ENCODE measurements around the gene PLEKHA4.
"Not testable (repeated sequence)": the region's sequence is repeated elsewhere in the genome, so short reads cannot be mapped to it uniquely, and the experiment has no call there.

PLEKHA4 gene

DNA sequence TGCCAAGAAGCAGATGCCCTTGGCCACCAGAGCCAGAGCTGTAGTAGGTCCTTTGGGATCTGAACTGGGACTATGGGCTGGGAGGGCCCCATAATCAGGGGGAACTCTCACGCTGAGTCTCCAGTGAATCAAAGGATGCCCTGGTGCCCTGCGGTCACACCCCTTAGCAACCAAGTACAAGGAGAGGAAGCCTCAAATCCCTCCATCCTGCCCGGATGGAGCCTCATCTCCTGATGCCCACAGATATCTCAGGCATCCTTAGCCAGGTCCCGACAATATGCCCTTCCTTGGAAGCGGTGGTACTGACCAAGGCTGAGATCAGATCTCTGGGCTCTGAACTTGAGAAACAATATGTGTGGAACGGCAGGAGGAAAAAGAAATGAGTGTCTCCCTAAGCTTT is 1.7 kb downstream of the PLEKHA4 start:
- DNase-seq (ENCODE audit: low read depth in 1 of 2, low spot score in 1 of 2), result no peak

DNA sequence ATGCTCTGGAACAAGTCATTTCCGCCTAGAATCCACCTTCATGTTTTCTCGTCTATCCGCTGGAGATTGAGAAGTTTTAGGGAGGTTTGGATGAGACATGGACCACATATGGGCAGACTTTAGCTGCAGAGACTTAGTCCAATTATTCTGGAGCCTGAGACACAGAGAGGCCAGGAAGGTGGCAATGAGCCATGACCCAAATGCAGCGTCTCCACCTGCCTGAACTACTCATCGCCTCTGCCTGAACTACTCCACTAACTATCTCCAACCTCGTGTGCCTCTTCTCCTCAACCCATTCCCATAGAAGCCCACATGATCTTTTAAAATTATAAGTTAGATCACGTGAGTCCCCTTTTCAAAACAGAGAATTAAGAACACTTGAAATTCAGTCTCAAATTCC is 5.6 kb downstream of the PLEKHA4 start:
- DNase-seq (ENCODE audit: low read depth in 1 of 2, low spot score in 1 of 2), result no peak

DNA sequence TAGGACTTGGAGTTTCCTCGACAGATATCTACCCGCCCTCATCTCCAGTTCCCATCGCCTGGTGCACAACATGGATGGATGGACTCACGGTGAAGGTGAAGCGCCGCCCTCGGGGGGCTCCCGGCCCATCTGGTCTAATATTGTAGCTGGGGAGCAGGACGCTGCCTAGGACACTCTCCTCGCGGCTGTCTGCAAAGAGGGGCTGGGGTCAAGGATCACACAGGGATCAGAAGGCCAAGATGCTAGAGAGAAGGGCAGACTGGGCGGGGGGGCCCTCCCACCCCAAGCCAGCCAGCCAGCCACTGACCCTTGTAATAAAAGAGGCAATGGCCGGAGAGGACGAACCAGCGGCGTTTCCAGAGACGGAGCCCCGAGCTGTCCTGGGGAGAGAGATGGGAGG is 7.1 kb downstream of the PLEKHA4 start:
- DNase-seq (ENCODE audit: low read depth in 1 of 2, low spot score in 1 of 2), result no peak

DNA sequence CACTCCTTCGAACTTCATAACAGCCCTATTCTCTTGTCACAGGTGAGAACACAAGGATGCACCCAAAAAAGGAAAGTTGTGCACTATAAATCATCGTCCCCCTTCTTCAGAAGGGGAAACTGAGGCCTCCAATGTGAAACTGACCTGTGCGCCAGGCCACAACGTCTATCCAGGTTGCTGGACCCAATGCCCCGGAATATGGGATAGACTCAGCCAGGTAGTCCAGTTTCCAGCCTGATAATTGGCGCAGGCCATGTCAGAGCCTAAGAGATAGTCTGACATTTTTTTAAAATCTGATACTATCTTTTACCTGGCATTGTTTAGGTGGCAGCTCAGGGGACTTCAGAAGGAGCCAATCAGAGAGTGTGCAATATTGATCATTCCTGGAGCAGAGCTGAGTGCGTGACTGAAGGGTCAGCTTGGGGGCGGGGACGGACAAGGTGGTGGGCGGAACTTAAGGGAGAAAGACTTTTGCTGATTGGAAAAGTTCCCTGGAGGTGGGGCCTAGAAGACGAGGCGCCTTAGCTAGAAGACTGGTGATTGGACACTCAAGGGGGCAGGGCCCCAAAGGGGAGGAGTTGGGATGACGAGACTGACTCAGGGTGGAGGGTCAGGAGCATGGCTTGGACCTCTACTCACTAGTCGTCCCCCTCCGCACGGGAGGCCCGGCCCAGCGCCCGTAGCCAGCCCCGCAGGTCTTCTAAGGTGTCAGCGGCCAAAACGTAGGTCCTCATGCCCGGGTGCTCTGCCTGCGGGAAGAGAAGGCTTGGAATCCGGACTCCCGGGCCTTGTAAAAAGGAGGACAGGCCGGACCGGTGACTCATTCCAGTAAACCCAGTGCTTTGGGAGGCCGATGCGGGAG is 8.5 kb downstream of the PLEKHA4 start:
- DNase-seq (ENCODE audit: low read depth in 1 of 2, low spot score in 1 of 2), result no peak

DNA sequence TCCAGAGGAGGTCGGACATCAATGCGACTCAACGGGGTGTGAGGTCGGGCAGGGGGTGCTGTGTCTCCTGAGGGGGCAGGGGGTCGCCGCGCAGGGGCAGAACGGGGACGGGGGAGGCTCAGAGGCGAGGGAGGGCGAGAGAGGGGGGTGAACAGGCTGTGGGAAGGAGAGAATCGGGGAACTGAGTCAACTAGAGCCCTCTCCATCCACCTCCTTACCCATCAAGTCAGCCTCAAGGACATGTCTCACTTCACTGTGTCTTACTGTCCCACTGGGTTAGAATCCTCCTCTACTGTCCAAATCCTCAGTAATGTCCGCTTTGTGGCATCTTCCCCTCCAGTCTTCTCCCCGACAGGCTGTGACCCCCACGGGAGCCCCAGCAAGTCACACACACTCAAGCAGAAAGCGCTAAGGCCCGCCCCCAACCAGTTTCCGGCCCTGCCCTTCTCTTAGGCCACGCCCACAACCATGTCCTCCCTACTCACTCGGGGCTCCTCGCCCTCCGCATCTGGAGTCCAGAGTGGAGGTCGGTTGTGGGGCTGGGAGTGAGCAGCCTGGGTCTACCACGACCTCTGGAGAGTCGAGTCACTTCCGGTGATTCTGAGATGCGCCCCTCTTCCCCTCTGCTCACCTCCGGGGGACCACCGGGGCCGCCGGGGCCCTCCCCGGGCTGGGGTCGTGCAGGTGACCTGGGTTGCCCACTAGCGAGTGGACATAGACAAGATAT is 9.3 kb downstream of the PLEKHA4 start:
- DNase-seq (ENCODE audit: low read depth in 1 of 2, low spot score in 1 of 2), result peak; percentile 51 to 58

DNA sequence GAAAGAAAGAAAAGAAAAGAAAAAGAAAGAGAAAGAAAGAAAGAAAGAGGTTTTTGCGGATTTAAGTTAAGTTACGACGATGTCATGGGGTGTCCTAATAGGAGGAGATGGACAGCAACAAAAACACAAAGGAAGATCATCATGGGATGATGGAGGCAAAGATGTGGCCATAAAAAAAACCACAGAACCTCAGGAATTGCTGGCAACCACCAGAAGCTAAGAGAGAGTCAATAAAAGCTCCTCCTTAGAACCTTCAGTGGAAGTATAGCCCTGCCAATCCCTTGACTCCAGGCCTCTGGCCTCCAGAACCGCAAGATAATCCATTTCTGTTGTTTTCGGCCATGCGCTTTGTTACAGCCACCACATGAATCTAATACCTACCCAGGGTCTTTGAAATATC is 11.5 kb downstream of the PLEKHA4 start:
- no peak for DNase-seq (ENCODE audit: low read depth in 1 of 2, low spot score in 1 of 2)

DNA sequence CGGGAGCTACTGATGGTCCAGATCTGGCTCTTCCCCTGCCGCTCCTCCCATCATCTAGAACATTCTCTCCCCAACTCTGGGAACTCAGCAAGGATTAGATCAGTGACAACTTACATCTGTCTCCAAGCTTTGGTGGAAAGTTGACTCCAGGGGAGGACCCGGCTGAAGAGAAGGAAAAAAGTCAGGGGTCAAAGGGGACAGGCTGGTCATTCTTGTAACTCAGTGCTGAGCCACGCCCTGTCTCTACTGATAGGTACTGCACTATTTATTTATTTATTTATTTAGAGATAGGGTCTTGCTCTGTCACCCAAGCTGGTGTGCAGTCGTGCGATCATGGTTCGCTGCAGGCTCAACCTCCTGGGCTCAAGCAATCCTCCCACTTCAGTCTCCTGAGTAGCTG is 14.3 kb downstream of the PLEKHA4 start:
- DNase-seq (ENCODE audit: low read depth in 1 of 2, low spot score in 1 of 2), result no peak

DNA sequence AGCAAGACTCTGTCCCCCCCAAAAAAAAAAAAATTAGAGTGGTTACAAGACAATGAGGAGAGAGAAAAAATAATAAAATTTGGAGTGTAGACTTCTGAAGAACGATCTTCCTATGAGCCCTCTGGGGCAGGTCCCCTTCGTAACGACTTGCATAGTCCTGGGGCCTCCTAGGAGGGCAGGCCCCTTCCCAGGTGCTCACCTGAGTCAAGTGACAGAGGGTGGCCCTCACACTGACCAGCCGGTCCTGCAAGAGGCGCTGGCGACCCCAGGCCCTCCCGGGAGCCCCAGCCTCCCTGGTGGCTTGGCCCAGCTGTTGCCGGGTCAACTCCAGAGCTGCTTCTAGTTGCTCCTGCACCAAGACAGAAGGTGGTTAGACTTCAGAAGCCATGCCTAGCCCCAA is 14.9 kb downstream of the PLEKHA4 start:
- no peak for DNase-seq (ENCODE audit: low read depth in 1 of 2, low spot score in 1 of 2)

DNA sequence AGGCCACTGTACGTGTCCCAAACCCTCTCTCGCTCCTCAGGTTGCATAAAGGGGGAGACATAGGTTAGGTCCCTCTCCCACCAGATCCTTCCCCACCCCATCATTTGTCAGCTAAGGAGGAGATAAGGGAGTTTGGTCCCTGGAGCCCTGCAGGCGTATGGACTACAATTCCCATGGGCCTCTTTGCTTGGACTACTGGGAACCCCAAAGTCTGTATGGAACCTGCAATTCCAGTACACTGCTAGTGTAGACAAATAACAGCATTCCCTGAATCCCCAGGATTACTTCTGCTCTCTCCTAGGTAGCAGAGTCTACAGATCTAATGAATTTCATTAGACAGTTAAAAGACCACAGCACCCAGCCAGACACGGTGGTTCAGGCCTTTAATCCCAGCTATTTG is 16.1 kb downstream of the PLEKHA4 start:
- DNase-seq (ENCODE audit: low read depth in 1 of 2, low spot score in 1 of 2), result no peak

DNA sequence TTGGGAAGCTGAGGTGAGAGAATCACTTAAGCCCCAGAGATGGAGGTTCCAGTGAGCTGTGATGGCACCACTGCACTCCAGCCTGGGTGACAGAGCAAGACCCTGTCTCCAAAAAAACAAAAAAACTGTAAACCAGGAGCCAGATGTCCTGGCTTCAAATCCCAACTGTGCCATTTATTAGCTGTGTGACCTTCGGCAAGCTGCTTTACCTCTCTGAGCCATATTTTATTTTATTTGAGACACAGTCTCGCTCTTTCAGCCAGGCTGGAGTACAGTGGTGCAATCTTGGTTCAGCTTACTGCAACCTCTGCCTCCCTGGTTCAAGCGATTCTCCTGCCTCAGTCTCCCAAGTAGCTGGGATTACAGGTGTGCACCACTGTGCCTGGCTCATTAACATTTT is 21.8 kb downstream of the PLEKHA4 start:
- not testable (repeated sequence) for DNase-seq (ENCODE audit: low read depth in 1 of 2, low spot score in 1 of 2)

DNA sequence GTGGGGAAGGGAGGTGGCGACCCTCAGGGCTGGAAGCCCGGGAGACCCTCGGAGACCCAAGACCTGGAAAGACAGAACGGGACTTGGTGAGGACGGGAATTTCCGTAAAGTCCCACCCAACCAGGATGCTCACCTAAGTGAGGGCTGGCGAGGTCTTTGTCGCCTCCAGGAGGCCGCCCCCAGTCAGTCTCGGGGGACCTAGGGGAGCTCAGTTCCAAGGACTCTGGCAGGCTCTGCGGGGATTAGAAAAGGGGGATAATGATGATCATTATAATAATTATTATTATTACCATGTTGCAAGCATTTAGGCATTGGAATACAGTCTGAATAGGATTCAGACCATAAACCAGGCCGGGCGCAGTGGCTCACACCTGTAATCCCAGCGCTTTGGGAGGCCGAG is 23.0 kb downstream of the PLEKHA4 start:
- DNase-seq (ENCODE audit: low read depth in 1 of 2, low spot score in 1 of 2), result no peak

DNA sequence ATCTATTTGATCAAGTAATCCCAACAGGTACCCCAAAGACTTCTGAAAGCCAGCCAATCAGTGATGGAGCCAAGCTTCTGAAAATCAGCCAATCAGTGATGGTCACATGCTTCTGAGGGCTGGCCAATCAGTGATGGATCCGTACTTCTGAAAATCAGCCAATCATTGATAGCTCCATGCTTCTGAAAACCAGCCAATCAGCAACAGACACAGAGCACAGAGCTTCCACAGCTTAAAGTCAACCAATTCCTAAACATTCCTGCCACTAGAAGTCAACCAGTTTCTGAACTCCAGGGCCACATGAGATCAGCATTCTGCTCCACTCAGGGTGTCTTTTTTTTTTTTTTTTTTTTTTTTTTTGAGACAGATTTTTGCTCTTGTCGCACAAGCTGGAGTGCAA is 23.9 kb downstream of the PLEKHA4 start:
- DNase-seq (ENCODE audit: low read depth in 1 of 2, low spot score in 1 of 2), result no peak

DNA sequence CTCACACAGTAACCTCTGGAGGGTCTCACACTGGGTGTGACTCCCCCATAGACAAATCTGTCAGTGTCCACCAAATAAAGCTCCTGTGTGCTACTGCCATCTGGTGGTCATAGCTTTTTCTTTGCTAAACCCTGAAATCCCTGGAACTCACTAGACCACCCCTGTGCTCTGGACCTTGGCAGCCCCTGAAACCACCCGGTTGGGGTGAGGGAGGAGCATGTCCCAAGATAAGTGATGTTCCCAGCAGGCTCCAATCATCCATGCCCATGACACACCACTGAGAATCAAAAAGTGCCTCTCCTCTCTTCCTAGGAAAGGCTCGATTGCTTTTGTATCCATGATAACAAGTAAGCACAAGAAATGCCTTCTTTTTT is 25.6 kb downstream of the PLEKHA4 start:
- peak in 1 of 2 donors; percentile 20 for DNase-seq (ENCODE audit: low read depth in 1 of 2, low spot score in 1 of 2)

DNA sequence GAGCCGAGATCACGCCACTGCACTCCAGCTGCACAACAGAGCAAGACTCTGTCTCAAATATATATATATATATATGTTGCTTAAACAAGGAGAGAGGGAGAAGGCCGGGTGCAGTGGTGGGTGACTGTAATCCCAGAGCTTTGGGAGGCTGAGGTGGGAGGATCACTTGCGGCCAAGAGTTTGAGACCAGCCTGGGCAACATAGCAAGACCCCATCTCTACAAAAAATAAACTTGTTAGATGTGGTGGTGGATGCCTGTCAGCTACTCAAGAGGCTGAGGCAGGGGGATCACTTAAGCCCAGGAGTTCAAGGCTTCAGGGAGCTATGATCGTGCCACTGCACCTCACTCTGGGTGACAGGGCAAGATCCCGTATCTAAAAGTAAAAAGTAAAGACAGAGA is 26.8 kb downstream of the PLEKHA4 start:
- no peak for DNase-seq (ENCODE audit: low read depth in 1 of 2, low spot score in 1 of 2)

DNA sequence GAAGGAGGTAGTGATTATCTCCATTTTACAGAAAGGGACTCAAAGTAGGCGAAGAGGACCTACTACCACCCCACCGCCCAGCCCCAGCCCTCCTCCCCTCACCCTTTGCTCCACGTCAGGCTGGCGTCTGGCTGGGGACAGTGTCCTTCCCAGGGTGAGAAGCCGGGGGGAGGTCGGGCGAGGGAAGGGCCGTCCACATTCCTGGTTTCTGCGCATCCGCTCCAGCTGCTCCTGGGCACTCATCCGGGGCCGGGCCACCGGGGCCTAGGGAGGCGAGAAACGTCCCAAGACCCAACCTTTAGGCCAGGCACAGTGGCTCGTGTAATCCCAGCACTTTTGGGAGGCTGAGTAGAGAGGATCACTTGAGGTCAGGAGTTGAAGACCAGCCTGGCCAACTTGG is 27.4 kb downstream of the PLEKHA4 start:
- DNase-seq (ENCODE audit: low read depth in 1 of 2, low spot score in 1 of 2), result no peak

DNA sequence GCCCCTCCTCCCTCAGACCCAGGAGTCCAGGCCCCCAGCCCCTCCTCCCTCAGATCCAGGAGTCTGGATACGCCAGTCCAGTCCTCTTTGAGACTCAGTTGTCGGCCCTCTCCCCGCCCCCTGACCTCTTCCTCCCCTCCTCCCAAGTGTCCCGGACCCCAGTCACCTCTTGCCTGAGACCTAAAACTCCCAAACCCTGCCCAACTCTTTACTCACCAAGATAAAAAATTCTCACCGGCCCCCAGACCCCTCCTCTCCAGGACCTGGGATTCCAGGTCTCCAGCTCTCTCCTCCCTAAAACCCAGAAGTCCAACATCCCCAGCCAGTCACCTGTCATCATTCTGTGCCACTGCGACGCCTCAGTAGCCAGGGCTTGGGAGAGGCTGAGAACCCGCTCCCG is 30.7 kb downstream of the PLEKHA4 start:
- DNase-seq (ENCODE audit: low read depth in 1 of 2, low spot score in 1 of 2), result no peak

DNA sequence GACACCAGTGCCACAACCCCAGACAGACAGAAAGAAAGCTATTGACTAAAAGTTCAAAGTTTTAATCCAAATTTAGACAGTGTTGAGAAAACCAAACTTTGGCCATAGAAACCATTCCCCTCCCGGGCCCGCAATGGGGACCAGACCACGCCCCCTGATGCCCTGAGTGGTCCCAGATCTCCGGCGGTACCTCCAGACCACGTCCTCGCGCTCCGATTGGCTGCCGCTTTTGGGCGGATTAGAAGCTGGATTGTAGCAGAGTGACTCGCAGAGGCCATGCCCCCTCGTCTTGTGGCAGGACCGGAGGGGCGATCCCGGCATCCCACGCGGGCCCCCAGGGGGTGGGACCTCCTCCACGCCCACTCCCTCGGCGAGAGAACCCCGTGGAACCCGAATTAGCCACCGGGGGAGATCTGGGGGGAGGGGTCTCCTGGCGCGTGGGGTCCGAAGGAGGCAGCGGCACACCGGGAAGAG is 31.3 kb downstream of the PLEKHA4 start:
- peak; percentile 41 to 67 for DNase-seq (ENCODE audit: low read depth in 1 of 2, low spot score in 1 of 2)

DNA sequence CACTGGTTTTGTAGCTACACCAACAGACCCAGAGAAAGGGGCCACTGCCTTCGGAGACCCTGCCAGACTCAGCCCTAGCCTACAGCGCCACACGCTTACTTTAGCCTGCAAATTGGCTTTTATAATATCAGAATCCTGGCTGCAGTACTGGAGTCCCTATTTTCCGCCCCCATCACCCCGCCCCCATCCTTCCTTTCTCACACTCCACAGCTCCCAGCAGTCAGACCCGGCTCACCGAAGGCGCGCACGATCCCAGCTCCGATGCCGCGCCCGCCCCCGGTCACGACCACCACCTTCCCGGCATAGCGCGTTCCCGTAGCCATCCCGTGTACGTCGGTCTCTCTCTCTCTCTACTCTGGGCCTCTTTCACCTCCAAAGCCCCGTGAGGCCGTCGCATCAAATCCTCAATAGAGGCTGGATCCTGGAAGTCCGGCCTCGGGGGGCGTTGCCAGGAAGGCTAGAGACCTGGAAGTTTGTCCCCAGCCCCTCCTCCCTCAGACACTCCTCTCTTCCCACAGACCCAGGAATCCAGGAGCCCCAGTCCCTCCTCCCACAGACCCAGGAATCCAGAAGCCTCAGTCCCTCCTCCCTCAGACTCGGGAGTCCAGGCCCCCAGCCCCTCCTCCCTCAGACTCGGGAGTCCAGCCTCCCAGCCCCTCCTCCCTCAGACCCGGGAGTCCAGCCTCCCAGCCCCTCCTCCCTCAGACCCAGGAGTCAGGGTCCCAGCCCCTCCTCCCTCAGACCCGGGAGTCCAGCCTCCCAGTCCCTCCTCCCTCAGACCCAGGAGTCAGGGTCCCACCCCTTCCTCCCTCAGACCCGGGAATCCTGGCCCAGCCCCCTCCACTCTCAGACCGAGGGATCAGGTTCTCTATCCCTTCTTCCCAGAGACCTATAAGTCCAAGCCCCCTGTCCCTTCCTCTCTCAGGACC is 32.1 kb downstream of the PLEKHA4 start, which contains the start of gene HSD17B14:
Gene HSD17B14, minus strand, starts transcription at position 403 of the 929 bp plus-strand sequence. Its CDS starts 80 bp downstream, at position 323.
- DNase-seq (ENCODE audit: low read depth in 1 of 2, low spot score in 1 of 2), result no peak

DNA sequence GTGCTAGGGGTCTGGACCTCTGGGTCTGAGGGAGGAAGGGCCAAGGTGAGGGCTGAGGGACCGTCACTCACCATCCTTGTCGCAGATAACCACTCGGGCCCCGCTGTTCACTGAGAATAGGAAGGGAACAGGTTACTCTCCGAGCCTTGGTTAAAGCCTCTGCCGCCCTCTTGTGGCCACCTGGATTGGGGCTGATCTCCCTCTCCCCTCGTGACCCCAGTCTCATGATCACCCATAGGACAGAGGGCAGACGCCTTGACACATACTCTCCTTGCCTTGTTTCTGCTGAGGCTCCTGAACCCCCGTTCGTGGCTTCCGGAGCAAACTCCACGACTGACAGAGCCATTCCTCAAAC is 32.7 kb downstream of the PLEKHA4 start:
- DNase-seq (ENCODE audit: low read depth in 1 of 2, low spot score in 1 of 2), result peak; percentile 83 to 96

DNA sequence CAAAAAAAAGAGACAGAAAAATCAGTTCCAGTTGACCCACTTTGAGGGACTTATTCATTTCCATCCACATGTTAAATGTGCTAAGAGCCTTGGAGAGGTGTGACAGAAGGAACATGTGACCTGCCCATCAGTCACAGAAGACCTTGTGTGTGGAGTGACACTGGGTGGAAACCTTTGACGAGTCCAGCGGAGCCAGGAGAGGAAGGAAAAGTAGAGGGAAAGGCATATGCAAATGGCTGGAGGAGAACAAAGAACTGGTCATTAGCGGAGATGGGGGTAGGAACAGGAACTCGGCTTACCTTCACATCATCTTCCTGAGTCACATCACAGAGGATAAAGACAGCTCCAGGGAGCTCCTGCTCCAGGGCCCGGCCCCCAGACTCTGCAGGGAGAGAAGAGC is 34.4 kb downstream of the PLEKHA4 start:
- DNase-seq (ENCODE audit: low read depth in 1 of 2, low spot score in 1 of 2), result no peak

DNA sequence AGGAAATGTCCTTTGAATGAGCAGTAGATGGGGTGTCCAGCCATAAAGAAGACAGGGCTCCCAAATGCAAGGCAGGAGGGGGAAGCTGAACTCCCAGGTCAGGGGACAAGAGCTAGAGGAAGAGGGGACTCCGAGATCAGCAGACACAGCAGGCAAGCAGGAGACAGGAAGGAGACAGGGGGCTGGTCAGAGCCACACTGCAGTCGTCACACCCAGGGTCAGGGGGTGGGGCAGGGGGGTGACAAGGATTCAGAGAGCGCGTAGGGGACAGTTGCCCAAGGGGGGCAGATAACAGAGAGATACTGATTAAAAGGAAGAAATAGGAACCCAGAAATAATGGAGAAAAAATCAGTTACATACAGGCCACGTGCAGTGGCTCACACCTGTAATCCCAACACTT is 35.4 kb downstream of the PLEKHA4 start:
- no peak for DNase-seq (ENCODE audit: low read depth in 1 of 2, low spot score in 1 of 2)

Measured in activated T-helper 1 cell treated with anti-CD3 and anti-CD28 coated beads, Interleukin-2, amount 50 U/mL, for 16 hours (primary cell).